ENCODE data around the gene ADAM17.
"Not testable (repeated sequence)": the region's sequence is repeated elsewhere in the genome, so short reads cannot be mapped to it uniquely, and the experiment has no call there.

Gene ADAM17

DNA sequence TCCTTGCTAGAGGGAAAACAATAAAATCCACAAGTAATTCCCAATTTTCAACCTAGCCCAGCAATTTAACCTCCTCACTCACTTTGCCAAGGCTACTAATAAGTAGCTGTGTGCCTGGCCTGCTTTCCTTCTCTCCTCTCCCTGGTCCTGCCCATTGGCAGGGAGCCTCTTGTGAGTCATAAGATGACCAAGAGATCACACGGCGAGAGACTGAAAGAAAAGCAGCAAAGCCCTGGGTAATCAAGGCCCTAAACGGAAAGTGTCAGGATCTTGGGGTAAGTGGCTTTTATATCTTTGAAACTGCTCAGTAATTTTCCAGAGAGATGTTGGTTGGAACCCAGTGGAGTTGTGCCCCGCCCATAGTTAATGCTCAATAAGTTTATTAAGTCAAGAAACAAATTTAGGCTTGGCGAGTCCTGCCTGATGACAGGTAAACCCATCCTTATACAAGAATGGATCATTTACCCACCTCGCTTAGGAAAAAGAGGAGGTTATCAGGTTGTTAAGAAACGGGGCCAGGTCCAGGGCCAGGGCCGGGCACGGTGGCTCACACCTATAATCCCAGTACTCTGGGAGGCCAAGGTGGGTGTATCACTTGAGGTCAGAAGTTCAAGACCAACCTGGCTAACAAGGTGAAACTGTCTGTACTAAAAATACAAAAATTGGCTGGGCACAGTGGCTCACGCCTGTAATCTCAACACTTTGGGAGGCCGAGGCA, 10.0 kb upstream of the ADAM17 start:
- DNase-seq (ENCODE audit: low read depth in 2 of 2) = no peak

DNA sequence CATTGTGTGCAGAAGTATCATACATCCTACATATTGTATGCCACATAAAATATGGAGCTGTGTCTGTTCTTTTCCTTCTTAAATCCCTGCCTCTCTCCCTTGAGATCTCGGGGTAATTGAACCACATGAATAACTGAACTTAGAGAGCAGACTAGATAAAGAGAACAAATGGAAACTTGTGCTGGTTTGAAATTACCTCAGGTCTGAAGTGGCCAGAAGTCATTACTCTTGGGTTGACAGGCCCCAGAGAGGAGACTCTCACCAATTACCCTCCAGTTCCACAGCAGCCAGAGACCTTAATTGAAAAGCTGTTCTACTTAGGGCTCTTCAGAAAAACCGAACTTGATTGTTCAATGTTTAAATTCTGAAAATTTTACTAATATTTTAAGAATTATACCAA, 5.0 kb upstream of the ADAM17 start:
- no peak for DNase-seq (ENCODE audit: low read depth in 2 of 2)

DNA sequence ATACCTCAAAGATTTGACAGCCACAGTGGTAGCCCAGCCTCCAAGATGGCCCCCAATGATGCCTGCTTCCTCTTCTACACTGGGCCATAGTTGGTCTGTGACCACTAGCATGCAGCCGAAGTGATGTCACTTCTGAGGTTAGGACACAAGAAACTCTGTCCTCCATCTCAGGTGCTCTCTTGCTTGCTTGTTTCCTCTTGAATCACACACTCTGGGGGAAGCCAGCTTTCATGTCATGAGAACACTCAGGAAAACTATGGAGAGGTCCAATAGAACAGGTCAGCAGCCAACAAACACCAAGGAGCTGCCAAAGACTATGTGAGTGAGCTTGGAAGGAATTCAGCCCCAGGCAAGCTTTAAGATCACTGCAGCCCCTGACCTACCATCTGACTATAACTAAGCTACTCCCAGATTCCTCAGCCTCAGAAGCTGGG, 3.3 kb upstream of the ADAM17 start:
- DNase-seq (ENCODE audit: low read depth in 2 of 2) = no peak

DNA sequence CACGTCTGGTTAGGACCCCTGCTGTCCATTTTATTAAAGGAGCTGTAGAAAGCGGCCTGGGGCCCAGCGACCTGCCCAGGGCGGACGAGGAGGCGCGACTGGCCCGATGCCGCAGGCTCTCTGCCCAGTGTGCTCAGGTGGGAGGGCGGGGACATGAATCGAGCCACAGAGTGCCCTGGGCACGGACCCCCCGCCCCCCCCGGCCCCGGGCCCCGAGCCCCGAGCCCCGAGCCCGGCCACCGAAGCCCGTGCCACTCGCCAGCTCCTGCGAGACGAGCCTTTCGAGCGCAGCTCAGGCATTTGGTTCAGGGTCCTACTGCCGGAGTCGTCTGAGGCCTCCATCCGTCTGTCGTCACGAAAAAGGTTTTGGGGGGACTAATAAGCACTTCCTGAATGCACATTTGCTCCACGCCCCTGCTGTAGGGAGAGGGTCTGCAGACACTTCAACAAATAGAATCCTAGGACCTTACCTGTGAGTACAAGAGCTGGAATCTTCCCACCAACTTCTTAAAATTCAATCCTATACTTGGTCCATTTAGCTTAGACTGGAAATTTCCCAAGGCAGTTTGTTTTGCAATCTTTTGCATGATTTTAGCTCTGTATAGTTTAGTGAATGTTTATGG, 602 bp upstream of the ADAM17 start:
- peak in 1 of 2 donors; percentile 13 for DNase-seq (ENCODE audit: low read depth in 2 of 2)

DNA sequence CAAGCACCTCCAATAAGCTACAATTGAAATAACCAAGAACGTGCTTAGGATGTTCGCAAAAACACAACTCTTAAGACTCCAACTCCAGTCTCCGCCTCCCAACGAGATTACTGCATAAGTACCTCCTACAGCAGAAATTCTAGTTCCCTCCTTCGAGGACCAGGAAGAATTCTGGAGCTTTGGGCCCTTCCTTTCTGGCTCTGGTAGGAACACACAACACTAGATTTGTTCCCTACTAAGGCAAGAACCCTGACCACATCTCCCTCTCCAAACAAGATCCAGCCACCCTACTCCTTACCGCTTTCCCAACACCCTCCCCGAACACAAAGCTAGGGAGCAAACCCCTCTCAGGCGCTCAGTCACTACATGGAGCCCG, 721 bp downstream of the ADAM17 start:
- no peak for DNase-seq (ENCODE audit: low read depth in 2 of 2)

DNA sequence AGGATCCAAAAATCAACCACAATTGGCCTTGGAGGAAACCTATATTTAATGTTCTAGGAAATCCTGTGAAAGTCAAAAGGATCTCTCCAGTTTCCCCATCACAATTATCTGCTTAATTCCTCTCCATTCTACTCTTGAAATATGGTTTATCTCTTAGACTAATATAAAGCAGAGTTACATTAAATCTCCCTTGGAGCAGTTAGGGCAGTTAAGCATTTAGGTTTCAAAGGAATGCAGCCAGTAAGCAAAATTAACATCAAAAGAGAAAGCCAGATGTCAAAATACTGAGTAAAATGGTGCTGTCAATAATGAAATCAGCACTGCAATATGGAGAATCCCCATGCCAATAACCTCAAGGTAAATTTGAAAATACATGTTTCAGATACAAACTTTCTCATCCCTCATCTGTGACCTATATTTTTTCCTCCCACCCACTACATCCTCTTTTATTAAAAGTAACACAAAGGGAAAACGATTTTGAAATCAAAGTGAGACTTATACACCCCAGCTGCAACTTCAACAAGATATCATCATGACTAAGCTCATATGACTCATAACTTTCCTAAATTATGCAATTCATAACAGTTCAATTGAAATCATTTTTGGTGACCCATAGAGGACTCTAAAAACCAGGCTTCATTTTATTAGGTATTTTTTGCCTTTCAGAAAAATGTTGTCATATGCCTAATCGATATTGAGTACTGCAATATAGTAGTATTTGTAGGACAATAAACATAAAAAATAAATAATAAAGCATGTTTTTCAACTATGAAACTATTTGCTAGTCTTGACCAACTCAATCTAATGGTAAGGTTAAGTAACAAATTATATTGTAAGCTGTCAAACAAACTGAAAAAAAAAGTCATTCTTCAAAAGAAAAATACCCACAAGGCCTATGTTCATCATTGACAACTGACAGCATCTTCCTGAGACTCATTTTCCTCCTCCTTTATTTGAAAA, 3.1 kb downstream of the ADAM17 start:
- DNase-seq (ENCODE audit: low read depth in 2 of 2) = no peak

DNA sequence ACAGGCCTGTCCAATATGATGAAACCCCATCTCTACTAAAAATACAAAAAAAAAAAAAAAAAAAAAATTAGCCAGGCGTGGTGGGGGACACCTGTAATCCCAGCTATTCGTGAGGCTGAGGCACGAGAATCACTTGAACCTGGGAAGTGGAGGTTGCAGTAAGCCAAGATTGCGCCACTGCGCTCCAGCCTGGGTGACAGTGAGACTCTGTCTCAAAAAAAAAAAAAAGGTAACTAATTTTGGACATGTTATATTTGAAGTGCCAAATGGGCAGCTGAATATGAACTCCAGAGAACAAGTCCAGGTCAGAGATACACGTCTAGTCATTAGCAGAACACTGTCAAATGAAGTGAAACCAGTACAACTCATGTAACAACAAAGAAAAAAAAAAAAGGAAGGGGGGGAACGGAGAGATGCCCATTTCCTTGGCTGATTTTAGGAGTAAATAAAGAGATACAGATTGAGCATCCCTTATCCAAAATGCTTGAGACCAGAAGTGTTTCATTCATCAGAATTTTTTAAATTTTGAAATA, 4.7 kb downstream of the ADAM17 start:
- not testable (repeated sequence) for DNase-seq (ENCODE audit: low read depth in 2 of 2)

DNA sequence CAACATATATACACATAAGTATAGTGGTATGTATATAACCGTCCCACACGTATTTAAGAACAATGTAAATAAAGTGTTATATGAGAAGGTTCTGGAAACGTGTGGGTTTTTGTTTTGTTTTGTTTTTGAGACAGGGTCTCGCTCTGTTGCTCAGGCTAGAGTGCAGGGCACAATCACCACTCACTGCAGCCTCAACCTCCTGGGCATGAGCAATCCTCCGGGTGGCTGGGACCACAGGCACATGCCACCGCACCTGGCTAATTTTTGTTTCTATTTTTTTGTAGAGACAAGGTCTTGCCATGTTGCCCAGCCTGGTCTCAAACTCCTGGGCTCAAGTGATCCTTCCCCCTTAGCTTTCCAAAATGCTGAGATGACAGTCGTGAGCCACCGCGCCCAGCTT, 6.2 kb downstream of the ADAM17 start:
- no peak for DNase-seq (ENCODE audit: low read depth in 2 of 2)

DNA sequence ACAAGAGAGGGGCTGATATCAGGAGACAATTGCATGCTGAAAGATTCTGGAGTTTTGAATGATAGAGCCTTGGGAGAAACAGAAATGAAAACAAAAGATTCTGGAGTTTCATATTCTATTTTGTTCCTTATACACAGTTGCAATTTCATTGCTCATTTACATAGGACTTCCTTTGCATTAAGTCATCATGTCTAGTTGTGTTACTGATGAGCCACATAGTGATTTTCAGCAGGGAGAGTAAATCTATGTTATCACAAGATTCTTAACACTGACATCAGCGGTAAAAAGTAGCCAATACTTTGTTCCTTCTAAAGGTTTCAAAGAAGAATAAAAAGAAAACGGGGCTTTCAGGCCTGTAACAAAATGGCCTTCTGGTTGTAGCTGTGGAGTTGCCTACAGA, 7.1 kb downstream of the ADAM17 start:
- no peak for DNase-seq (ENCODE audit: low read depth in 2 of 2)

DNA sequence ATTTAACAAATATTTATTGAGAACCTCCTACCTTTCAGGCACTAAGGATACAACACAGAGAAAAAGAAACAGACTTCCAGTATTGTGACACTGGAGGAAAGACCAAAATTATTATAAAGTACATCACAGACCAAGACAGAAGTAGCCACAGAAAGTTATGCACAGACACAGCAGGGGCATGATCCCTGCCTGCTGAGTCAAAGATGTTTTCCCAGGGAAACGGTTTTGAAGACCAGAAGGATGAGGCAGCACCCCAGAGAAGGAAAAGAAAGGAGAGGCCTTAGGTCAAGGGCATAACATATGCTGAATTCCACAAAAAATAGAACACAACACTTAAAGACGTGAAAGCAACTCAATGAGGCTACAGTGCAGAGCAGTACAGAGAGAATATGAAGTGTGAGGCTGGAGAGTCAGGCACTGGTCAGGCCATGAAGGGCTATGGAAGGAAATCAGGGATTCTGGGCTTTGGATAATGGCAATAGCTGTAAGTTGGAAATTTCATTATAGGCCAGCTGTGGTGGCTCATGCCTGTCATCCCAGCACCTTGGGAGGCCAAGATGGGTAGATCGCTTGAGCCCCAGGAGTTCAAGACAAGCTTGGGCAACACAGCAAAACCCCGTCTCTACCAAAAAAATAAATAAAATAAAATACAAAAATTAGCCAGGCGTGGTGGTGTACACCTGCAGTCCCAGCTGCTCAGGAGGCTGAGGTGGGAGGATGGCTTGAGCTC, 8.2 kb downstream of the ADAM17 start:
- no peak for DNase-seq (ENCODE audit: low read depth in 2 of 2)

DNA sequence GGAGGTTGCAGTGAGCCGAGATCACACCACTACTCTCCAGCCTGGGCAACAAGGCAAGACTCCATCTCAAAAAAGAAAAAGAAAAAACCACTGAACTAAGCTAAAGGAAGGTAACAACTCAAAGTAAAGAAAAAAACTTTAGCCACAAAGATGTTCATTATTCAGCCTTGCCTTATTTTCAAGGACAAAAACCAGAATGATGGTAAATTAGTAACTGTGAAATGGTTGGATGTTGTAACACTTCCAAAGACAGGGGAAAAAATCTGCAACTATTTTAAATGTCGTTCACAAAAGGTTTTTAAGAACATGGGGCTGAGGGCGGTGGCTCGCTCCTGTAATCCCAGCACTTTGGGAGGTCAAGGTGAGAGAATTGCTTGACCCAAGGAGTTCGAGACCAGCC, 10.1 kb downstream of the ADAM17 start:
- no peak for DNase-seq (ENCODE audit: low read depth in 2 of 2)

DNA sequence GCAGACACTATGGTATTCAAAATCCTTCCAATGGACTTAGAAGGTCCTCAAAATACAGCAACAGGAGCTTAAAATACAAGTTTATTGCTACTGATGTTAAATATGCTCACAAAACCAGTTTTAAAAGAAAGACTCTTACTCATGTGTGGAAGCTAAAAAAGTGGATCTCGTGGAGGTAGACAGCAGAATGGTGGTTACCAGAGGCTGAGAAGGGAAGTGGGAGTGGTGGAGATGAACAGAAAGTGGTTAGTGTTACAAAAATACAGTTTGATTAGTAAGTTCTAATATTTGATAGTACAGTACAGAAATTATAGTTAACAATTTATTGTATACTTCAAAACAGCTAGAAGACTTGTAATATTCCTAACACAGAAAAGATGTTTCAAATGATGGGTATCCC, 12.1 kb downstream of the ADAM17 start:
- no peak for DNase-seq (ENCODE audit: low read depth in 2 of 2)

DNA sequence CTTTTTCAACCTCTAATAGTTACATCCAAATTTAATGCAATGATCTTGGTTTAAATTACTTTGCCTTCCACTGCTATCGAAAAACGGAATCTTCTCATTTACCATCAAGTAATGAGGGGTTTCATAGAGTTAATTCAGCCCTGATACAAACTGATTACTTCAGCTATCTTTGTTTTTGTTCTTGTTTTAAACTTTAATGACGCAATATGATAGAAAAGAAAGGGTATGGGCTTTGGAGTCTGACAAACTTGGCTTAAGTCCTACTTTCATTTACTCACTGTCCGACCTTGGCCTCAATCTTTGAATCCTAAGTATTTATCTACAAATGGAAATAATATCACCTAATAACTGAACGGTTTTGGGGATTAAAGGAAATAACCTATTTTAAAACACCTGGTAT, 16.1 kb downstream of the ADAM17 start:
- no peak for DNase-seq (ENCODE audit: low read depth in 2 of 2)

DNA sequence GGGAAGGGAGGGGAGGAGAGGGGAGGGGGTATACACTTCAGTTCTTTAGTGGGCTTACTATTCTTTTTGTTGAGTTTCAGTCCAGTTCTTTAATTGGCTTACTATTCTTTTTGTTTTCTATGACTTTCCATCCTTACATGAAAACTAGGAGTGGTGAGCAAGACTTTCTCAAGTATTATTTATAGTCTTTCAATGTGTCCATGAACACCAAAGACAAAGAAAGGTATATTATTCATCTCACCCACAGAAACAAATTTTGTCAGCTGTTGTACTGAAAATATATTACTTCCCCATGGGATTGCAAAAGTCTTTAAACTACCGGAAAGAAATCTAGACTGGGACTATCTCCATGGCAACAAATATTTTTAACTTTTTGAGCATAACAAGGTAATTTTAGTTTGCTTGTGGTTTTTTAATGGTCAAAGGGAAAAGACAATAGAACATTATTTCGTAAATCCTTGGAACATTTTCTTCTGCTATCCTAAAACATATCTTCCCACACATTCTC, 17.6 kb downstream of the ADAM17 start:
- no peak for DNase-seq (ENCODE audit: low read depth in 2 of 2)

DNA sequence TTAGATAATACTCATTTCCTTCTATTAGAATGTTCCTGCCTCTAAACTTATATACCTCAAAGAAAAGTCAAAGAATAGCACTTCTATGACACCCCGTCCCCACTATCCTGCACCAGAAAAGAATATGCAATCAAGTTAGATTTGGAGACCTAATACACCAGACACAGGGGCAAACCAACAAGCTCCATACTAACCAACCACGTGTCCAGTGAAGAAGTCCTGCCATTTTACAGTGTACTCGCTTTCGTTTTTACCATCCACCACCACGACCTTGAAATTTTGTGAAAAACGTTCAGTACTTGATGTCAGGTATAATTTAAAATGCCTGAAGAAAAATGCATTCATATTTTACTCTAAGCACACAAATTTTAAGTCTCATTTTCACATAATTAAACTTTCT, 19.1 kb downstream of the ADAM17 start:
- DNase-seq (ENCODE audit: low read depth in 2 of 2) = no peak

DNA sequence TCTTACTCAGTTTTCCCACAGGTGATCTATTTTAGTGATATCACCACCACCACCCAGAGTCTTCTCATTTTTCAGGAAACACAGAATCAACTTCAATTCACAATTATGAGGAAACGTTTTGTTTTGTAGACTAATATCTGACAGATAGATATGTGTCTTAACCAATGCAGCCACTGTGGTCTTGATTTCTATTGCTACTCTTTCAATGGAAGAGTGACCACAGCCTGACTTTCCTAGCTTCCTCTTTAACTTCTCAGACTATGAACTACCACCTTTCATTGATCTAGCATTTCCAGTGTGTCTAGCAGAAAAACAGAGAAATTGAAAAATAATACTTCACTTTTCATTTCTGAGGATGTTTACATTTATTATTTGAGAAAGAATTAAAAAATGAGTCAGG, 20.5 kb downstream of the ADAM17 start:
- DNase-seq (ENCODE audit: low read depth in 2 of 2) = no peak

DNA sequence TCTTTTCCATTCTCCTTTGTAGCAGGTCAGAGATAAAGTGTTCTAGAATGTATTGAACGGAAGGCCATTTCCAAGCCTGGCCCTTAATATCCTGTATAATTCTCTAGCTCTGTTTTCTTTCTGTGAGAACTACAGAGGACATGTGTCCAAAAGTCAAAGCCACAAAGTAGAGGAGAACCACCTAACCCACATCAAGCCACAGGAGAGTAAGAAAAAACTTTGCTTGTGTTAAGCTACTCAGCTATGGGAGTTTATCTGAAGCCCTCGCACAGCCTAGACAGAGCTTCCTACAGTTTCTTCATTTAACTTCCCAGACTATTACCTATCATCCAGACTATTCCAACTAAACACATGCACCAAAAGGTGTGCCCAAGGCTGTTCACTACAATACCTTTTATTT, 22.0 kb downstream of the ADAM17 start:
- no peak for DNase-seq (ENCODE audit: low read depth in 2 of 2)

DNA sequence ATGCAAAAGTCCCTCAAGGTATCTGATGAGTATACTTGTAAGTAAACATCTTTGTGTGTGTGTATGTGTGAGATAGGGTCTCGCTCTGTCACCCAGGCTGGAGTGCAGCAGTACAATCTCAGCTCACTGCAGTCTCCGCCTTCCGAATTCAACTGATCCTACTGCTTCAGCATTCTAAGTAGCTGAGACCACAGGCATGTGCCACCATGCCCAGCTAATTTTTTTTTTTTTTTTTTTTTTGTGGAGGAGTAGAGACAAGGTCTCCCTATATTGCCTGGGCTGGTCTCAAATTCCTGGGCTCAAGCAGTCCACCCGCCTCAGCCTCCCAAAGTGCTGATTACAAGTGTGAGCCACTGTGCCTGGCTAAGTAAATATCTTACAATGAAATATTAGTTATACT, 23.2 kb downstream of the ADAM17 start:
- no peak for DNase-seq (ENCODE audit: low read depth in 2 of 2)

DNA sequence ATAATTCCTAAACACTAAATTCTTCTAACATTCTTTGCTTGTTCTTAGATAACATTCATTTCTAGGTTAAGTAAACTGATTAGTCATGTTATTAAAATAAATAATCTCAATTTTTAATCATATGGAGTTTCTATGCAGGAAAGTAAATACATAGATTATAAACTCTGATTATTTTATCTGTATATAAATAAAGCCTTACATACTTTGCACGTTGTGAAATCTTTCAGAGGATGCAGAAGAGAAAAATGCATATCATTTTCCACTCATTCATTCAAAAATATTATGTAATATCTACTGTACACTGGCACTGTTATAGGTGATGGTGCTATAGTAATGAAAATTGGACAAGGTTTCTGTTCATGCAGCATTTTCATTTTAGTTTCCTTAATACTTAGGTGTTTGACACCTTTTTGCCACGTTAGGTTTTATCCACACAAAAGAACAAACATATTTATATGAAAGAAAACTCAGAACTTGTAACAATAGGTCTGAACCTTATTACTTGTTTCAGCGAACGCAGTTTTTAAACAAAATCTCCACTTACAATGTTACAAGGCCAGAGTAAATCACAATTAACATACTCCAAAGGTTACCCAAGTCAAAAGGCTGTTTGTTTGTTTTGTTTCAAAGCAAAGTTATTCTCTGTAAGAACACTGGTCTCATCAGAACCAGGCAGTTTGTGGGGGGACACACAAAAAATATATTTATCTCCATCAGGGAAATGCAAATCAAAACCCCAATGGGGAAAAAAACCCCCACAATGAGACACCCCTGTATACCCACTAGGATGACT, 27.4 kb downstream of the ADAM17 start:
- DNase-seq (ENCODE audit: low read depth in 2 of 2) = no peak

DNA sequence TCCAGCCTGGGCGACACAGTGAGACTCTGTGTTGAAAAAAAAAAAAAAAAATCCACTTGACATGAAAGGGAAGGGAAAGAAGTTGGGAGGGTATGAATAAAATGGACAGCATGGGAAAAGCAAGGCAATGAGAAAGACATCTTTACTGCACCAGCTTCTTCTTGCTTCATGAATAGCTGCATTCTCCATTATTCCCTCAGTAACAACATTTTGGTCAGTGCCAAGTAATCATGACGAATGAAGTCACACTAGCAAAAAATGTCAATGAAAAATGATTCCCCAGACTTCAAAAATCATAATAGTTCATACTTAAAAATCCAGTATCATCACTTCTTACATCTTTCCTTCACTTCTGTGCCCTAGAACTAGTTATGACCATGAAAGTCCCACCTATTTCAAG, 30.4 kb downstream of the ADAM17 start:
- DNase-seq (ENCODE audit: low read depth in 2 of 2) = no peak

DNA sequence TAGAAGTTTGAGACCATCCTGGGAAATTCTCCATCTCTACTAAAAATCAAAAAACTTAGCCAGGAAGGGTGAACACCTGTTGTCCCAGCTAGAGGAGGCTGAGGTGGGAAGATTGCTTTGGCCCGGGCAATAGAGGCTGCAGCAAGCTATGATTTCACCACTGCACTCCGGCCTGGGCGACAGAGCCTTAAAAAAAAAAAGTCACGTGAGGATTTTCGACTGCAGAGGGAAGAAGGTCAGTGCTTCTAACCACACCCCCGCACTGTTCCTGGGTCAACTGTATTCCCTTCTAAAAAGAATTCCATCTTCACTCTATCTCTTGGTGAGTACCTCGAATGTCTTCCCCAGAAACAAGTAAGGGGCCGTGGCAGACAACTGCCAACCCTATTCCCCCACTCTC, 31.3 kb downstream of the ADAM17 start:
- DNase-seq (ENCODE audit: low read depth in 2 of 2) = no peak
